Panc1 (cell line): ENCODE measurements around the gene FPGS. TPM values are rescaled to one million over a fixed set of nuclear protein-coding genes. Genes with fewer than 3 reads are reported as not detected.

Experiments
- ATAC-seq: fragments of 200-7000 bp; cut with Tn5 transposase; 2 replicates; pipeline ENCODE4 v1.9.1; 2020; ENCODE audit warnings: mild to moderate bottlenecking, moderate library complexity
- BruUV-seq: library from RNA; stranded (reverse); fragments of 400-500 nt; replicated peaks from 2 replicates; lab custom pipeline; 2021; lab: Mats Ljungman, UMichigan
- CTCF ChIA-PET: fragments of 300-600 bp; sonication (Branson Sonifier 250); formaldehyde crosslinking; loops from one replicate; lab custom pipeline; 2022; ENCODE audit warnings: antibody characterized with exemption; lab: Charles Lee
- POLR2A ChIA-PET: fragments of 300-600 bp; sonication (Branson Sonifier 250); formaldehyde crosslinking; loops from one replicate; lab custom pipeline; 2022; ENCODE audit warnings: antibody characterized with exemption; lab: Charles Lee
- DNase-seq: peaks from one replicate; pipeline ENCODE4 v3.0.0-alpha.2; 2010; ENCODE audit warnings: low read depth, low spot score
- H3K27ac ChIP-seq: 2 replicates; pipeline ENCODE4 v1.5.1; 2011; ENCODE audit warnings: mild to moderate bottlenecking, low read length, inconsistent platforms
- H3K27me3 ChIP-seq: fragments of 200-500 bp; sonication (Bioruptor generic); 2 replicates; pipeline ENCODE4 v1.6.0; 2014; ENCODE audit warnings: low read length, inconsistent platforms; ENCODE audit not compliant: control insufficient read depth, insufficient read depth
- H3K36me3 ChIP-seq: fragments of 200-500 bp; sonication (Bioruptor generic); 2 replicates; pipeline ENCODE4 v1.5.1; 2014; ENCODE audit warnings: inconsistent platforms, mild to moderate bottlenecking, low read length, moderate library complexity; ENCODE audit not compliant: control insufficient read depth, insufficient read depth
- H3K4me1 ChIP-seq: 2 replicates; pipeline ENCODE4 v1.5.1; 2011; ENCODE audit warnings: inconsistent platforms, mild to moderate bottlenecking, low read length, moderate library complexity; ENCODE audit not compliant: control insufficient read depth, insufficient read depth
- H3K4me3 ChIP-seq, 2 experiments: 2 replicates each; pipeline ENCODE4 v1.5.1; 2011 to 2012; ENCODE audit warnings: low read depth in 2 of 2, low read length in 2 of 2, mild to moderate bottlenecking in 2 of 2, inconsistent platforms in 1 of 2, moderate library complexity in 1 of 2
- H3K9me3 ChIP-seq: fragments of 200-500 bp; sonication (Bioruptor generic); 2 replicates; pipeline ENCODE4 v1.5.1; 2014; ENCODE audit warnings: low read depth, mild to moderate bottlenecking, inconsistent platforms, low read length, moderate library complexity; ENCODE audit not compliant: control insufficient read depth, insufficient read depth
- CTCF ChIP-seq: fragments of 450-650 bp; IDR thresholded peaks from 2 replicates; pipeline ENCODE4 v1.5.1; 2017; ENCODE audit warnings: mild to moderate bottlenecking
- POLR2AphosphoS5 ChIP-seq: IDR thresholded peaks from 2 replicates; pipeline ENCODE4 v1.6.1; 2012; ENCODE audit warnings: mild to moderate bottlenecking, low read depth, low read length, moderate library complexity
- REST ChIP-seq, 2 experiments: IDR thresholded peaks; 2 replicates each; pipeline ENCODE4 v1.6.1; 2011 to 2012; ENCODE audit warnings: low read depth in 2 of 2, control low read depth in 1 of 2, low read length in 1 of 2, mild to moderate bottlenecking in 1 of 2, moderate library complexity in 1 of 2; ENCODE audit not compliant: insufficient read depth in 1 of 2
- SIN3A ChIP-seq: IDR thresholded peaks from 2 replicates; pipeline ENCODE4 v1.6.1; 2012; ENCODE audit warnings: low read depth, mild to moderate bottlenecking, low read length, moderate library complexity, borderline replicate concordance; ENCODE audit not compliant: insufficient read depth
- TCF7L2 ChIP-seq: IDR thresholded peaks from 2 replicates; pipeline ENCODE4 v1.6.1; 2011; ENCODE audit warnings: mild to moderate bottlenecking, low read depth, low read length, inconsistent platforms
- in situ Hi-C: cut with HindIII; loops from 2 replicates; pipeline ENCODE4 v1.10.0; 2016; ENCODE audit warnings: low sequenced_read_pairs, low pct_unique_long_range_greater_than_20kb
- intact Hi-C: fragments of 100-400 bp; cut with micrococcal nuclease; formaldehyde crosslinking; loops from one replicate; pipeline ENCODE4 v1.10.0; 2022; ENCODE audit not compliant: unreplicated experiment
- total RNA-seq: library from RNA; stranded (reverse); gene quantifications from one replicate; pipeline ENCODE4 v1.2.1, GENCODE V29; 2021; ENCODE audit not compliant: unreplicated experiment

Gene FPGS
- total RNA-seq, 1 experiment from 2014 or later, result 56.5 TPM

- no peak for TF ChIP-seq REST (IDR thresholded peaks at IDR 0.05; ENCODE audit: insufficient read depth in 1 of 2, low read depth in 2 of 2, low read length in 1 of 2)
- TF ChIP-seq SIN3A, result no peak
- no peak for TF ChIP-seq CTCF
- no peak for TF ChIP-seq POLR2AphosphoS5
- TF ChIP-seq TCF7L2, result no peak
- Histone ChIP-seq H3K36me3 (no peaks in the 10 kb centered on the region), H3K27ac (no peak overlapping the region), H3K27me3 (no peaks in the 10 kb centered on the region), H3K4me1 (peaks cover 4% of the 10 kb centered on the region; the same call in 1 of the 2 replicates), H3K9me3 (no peaks in the 10 kb centered on the region), H3K4me3 (no peak overlapping the region)
- in situ Hi-C loops (no loop called here), intact Hi-C loops (no loop called here)
- ChIA-PET POLR2A (no interaction called here), CTCF (no interaction called here)
- DNase-seq (no peak), ATAC-seq (no peak)
- no TSS peak for BruUV-seq
Measured at GRCh38 chr9:127860779-127861178, 58.1 kb downstream of the FPGS start.

- BruUV-seq, result no TSS peak
- in situ Hi-C loops, result no loop called here
- TF ChIP-seq REST (IDR thresholded peaks at IDR 0.05; ENCODE audit: insufficient read depth in 1 of 2, low read depth in 2 of 2, low read length in 1 of 2) (no peak), SIN3A (no peak), POLR2AphosphoS5 (no peak), TCF7L2 (no peak), CTCF (no peak)
- Histone ChIP-seq H3K9me3 (no peaks in the 10 kb centered on the region), H3K4me1 (peaks cover 4% of the 10 kb centered on the region; the same call in 1 of the 2 replicates), H3K27ac (no peak overlapping the region), H3K4me3 (no peak overlapping the region), H3K27me3 (no peaks in the 10 kb centered on the region), H3K36me3 (no peaks in the 10 kb centered on the region)
- intact Hi-C loops, result no loop called here
- ATAC-seq (no peak), DNase-seq (no peak)
- CTCF ChIA-PET, result no interaction called here
- POLR2A ChIA-PET, result no interaction called here
Measured at GRCh38 chr9:127862075-127863011, 59.7 kb downstream of the FPGS start.
